Neural progenitor cell (in vitro differentiated cells): ENCODE results near the gene MSI2. TPM values are rescaled to one million over a fixed set of nuclear protein-coding genes. Genes with fewer than 3 reads are reported as not detected.

ENCODE experiments used
- DNase-seq: peaks from one replicate; pipeline ENCODE4 v3.0.0-alpha.2; 2016; ENCODE audit warnings: low spot score
- H2AFZ ChIP-seq: fragments of 200-600 bp; sonication (generic); replicated peaks from 2 replicates; pipeline ENCODE4 v1.6.1; 2016; ENCODE audit warnings: antibody characterized with exemption
- H3F3A ChIP-seq: fragments of 200-600 bp; sonication (generic); 2 replicates; pipeline ENCODE4 v1.6.1; 2016; ENCODE audit warnings: antibody characterized with exemption, low read depth
- H3K27ac ChIP-seq: fragments of 200-600 bp; sonication (generic); 2 replicates; pipeline ENCODE4 v1.5.1; 2016; ENCODE audit warnings: mild to moderate bottlenecking
- H3K27me3 ChIP-seq: fragments of 200-600 bp; sonication (generic); 2 replicates; pipeline ENCODE4 v1.6.1; 2016; ENCODE audit warnings: mild to moderate bottlenecking, moderate library complexity
- H3K36me3 ChIP-seq: fragments of 200-600 bp; sonication (generic); 2 replicates; pipeline ENCODE4 v1.5.1; 2016
- H3K4me1 ChIP-seq: fragments of 200-600 bp; sonication (generic); 2 replicates; pipeline ENCODE4 v1.6.1; 2016; ENCODE audit warnings: mixed run types
- H3K4me2 ChIP-seq: fragments of 200-600 bp; sonication (generic); 2 replicates; pipeline ENCODE4 v1.6.1; 2016
- H3K4me3 ChIP-seq: fragments of 200-600 bp; sonication (generic); 2 replicates; pipeline ENCODE4 v1.5.1; 2016
- H3K79me2 ChIP-seq: fragments of 200-600 bp; sonication (generic); 2 replicates; pipeline ENCODE4 v1.6.1; 2016; ENCODE audit warnings: low read depth
- H3K9ac ChIP-seq: fragments of 200-600 bp; sonication (generic); 2 replicates; pipeline ENCODE4 v1.6.1; 2016
- H3K9me3 ChIP-seq: fragments of 200-600 bp; sonication (generic); 2 replicates; pipeline ENCODE4 v1.5.1; 2016; ENCODE audit warnings: low read depth
- H4K20me1 ChIP-seq: fragments of 200-600 bp; sonication (generic); 2 replicates; pipeline ENCODE4 v1.6.1; 2016; ENCODE audit warnings: low read depth
- H3K27ac Mint-ChIP-seq: 3 replicates; pipeline ENCODE4 v1.8.0; 2021; ENCODE audit warnings: mixed read lengths
- H3K27me3 Mint-ChIP-seq: 2 replicates; pipeline ENCODE4 v1.8.0; 2022; ENCODE audit warnings: low read depth, mild to moderate bottlenecking, inconsistent platforms, moderate library complexity, mixed read lengths; ENCODE audit not compliant: insufficient read depth
- H3K36me3 Mint-ChIP-seq: 3 replicates; pipeline ENCODE4 v1.8.0; 2021; ENCODE audit warnings: mixed read lengths
- H3K4me1 Mint-ChIP-seq: 3 replicates; pipeline ENCODE4 v1.8.0; 2021; ENCODE audit warnings: mixed read lengths
- H3K4me3 Mint-ChIP-seq: 3 replicates; pipeline ENCODE4 v1.8.0; 2021; ENCODE audit warnings: mild to moderate bottlenecking, moderate library complexity, mixed read lengths
- H3K9me3 Mint-ChIP-seq: 3 replicates; pipeline ENCODE4 v1.8.0; 2020; ENCODE audit warnings: mixed read lengths
- EZH2 ChIP-seq: fragments of 200-600 bp; sonication (generic); IDR thresholded peaks from 2 replicates; pipeline ENCODE4 v1.6.1; 2017; ENCODE audit warnings: antibody characterized with exemption, mild to moderate bottlenecking, moderate library complexity
- EZH2phosphoT487 ChIP-seq: fragments of 200-600 bp; sonication (generic); IDR thresholded peaks from 2 replicates; pipeline ENCODE4 v1.6.1; 2017; ENCODE audit warnings: antibody characterized with exemption
- total RNA-seq: library from RNA; depleted of rRNA; stranded (reverse); fragments of >200 nt; gene quantifications from 2 replicates; pipeline ENCODE4 v1.2.3, GENCODE V29; 2015; ENCODE audit warnings: low replicate concordance
- TF ChIP-seq, protein P1 (sequence below): fragments of 200-600 bp; sonication (generic); IDR thresholded peaks from 2 replicates; pipeline ENCODE4 v1.5.1; 2017; ENCODE audit warnings: antibody characterized with exemption, mild to moderate bottlenecking

Gene MSI2
- total RNA-seq, 1 donor from 2014 or later, result 96.9 TPM

- H3K27ac Mint-ChIP-seq, result peak overlapping the region; percentile 93
- DNase-seq, result peak; percentile 56
- Histone ChIP-seq H3K4me2 (peak overlapping the region; percentile 33), H2AFZ (no peak overlapping the region), H4K20me1 (peaks cover 77% of the 10 kb centered on the region), H3K36me3 (no peaks in the 10 kb centered on the region), H3K27ac (no peak overlapping the region), H3K4me1 (peaks cover 62% of the 10 kb centered on the region), H3K9me3 (no peaks in the 10 kb centered on the region), H3F3A (peaks cover 22% of the 10 kb centered on the region), H3K4me3 (no peak overlapping the region), H3K79me2 (peaks cover 92% of the 10 kb centered on the region), H3K27me3 (no peaks in the 10 kb centered on the region), H3K9ac (no peak overlapping the region)
- TF ChIP-seq EZH2phosphoT487 (no peak), EZH2 (no peak)
- TF ChIP-seq, protein P1, sequence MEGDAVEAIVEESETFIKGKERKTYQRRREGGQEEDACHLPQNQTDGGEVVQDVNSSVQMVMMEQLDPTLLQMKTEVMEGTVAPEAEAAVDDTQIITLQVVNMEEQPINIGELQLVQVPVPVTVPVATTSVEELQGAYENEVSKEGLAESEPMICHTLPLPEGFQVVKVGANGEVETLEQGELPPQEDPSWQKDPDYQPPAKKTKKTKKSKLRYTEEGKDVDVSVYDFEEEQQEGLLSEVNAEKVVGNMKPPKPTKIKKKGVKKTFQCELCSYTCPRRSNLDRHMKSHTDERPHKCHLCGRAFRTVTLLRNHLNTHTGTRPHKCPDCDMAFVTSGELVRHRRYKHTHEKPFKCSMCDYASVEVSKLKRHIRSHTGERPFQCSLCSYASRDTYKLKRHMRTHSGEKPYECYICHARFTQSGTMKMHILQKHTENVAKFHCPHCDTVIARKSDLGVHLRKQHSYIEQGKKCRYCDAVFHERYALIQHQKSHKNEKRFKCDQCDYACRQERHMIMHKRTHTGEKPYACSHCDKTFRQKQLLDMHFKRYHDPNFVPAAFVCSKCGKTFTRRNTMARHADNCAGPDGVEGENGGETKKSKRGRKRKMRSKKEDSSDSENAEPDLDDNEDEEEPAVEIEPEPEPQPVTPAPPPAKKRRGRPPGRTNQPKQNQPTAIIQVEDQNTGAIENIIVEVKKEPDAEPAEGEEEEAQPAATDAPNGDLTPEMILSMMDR, result no peak
- no peak overlapping the region for H3K4me3 Mint-ChIP-seq
- no peaks in the 10 kb centered on the region for H3K9me3 Mint-ChIP-seq
- H3K36me3 Mint-ChIP-seq, result peaks cover 22% of the 10 kb centered on the region
- H3K4me1 Mint-ChIP-seq, result peaks cover 95% of the 10 kb centered on the region
- no peaks in the 10 kb centered on the region for H3K27me3 Mint-ChIP-seq
Observed at GRCh38 chr17:57444682-57445450, 188.5 kb downstream of the MSI2 start.

GRCh38 chr17:57445772-57446472 is 189.6 kb downstream of the MSI2 start:
- H3K27ac Mint-ChIP-seq, result peak overlapping the region; percentile 55
- Histone ChIP-seq H3K4me1 (peaks cover 51% of the 10 kb centered on the region), H3K27ac (no peak overlapping the region)

GRCh38 chr17:57447357-57447989 is 191.2 kb downstream of the MSI2 start:
- Histone ChIP-seq H3K36me3 (no peaks in the 10 kb centered on the region), H3K4me1 (peaks cover 36% of the 10 kb centered on the region), H2AFZ (no peak overlapping the region), H3K4me3 (no peak overlapping the region), H3F3A (peaks cover 13% of the 10 kb centered on the region), H3K9me3 (no peaks in the 10 kb centered on the region), H3K9ac (no peak overlapping the region), H3K27me3 (no peaks in the 10 kb centered on the region), H3K27ac (no peak overlapping the region), H3K79me2 (peaks cover 72% of the 10 kb centered on the region), H3K4me2 (no peak overlapping the region), H4K20me1 (peaks cover 54% of the 10 kb centered on the region)
- H3K4me1 Mint-ChIP-seq, result peaks cover 81% of the 10 kb centered on the region
- DNase-seq, result no peak
- peaks cover 3% of the 10 kb centered on the region for H3K27me3 Mint-ChIP-seq
- peaks cover 34% of the 10 kb centered on the region for H3K36me3 Mint-ChIP-seq
- TF ChIP-seq EZH2 (no peak), EZH2phosphoT487 (no peak)
- peak overlapping the region; percentile 88 for H3K27ac Mint-ChIP-seq
- H3K9me3 Mint-ChIP-seq, result no peaks in the 10 kb centered on the region
- H3K4me3 Mint-ChIP-seq, result no peak overlapping the region

More at GRCh38 chr17:57445772-57446472, 189.6 kb downstream of the MSI2 start:
- Histone ChIP-seq H3K36me3 (no peaks in the 10 kb centered on the region), H3K4me2 (no peak overlapping the region), H3K27me3 (no peaks in the 10 kb centered on the region), H4K20me1 (peaks cover 69% of the 10 kb centered on the region), H2AFZ (no peak overlapping the region), H3K9ac (no peak overlapping the region), H3K79me2 (peaks cover 82% of the 10 kb centered on the region), H3K9me3 (no peaks in the 10 kb centered on the region), H3K4me3 (no peak overlapping the region), H3F3A (peaks cover 15% of the 10 kb centered on the region)
- TF ChIP-seq EZH2 (no peak), EZH2phosphoT487 (no peak)
- TF ChIP-seq, protein P1, result no peak
- Mint-ChIP-seq H3K27me3 (peaks cover under 1% of the 10 kb centered on the region), H3K9me3 (no peaks in the 10 kb centered on the region), H3K4me3 (no peak overlapping the region), H3K36me3 (peaks cover 26% of the 10 kb centered on the region), H3K4me1 (peaks cover 87% of the 10 kb centered on the region)
- no peak for DNase-seq
